Measurements from ENCODE around the gene MAP3K3. TPM values are rescaled to one million over a fixed set of nuclear protein-coding genes. Genes with fewer than 3 reads are reported as not detected.

Gene MAP3K3
- total and polyA plus RNA-seq, 2 donors = 40.5 to 40.9 TPM

- Histone ChIP-seq H3K4me3 (ENCODE audit: low read depth, low read length) (no peak overlapping the region), H3K36me3 (ENCODE audit: insufficient read depth) (no peaks in the 10 kb centered on the region), H3K27ac (ENCODE audit: low read depth) (no peak overlapping the region), H3K4me1 (ENCODE audit: insufficient read depth) (no peaks in the 10 kb centered on the region)
- WGBS = 98% methylated on average over 1 of the region's 1 CpG
- DNase-seq (ENCODE audit: extremely low spot score) = no peak
Measured at GRCh38 chr17:63682441-63682840, 60.2 kb downstream of the MAP3K3 start.

DNA sequence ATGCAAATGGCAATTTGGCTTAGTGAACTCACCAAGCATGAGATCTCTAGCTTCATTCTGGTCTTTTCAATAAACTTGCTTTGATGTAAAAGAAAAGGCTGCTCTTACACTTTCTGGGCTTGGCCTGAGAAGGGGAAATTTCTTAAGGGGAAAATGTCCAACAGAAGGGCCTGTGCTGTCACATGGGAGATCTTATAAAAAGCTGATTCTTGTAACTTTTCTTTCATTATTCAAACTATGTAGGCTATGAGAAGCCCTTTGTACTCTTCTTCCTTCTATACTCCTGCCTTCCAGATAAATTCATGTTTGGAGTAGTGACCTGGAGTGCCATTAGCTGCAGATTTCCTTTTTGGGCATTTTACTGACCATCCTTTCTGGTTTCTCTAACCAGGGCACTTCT, 60.8 kb downstream of the MAP3K3 start:
- Histone ChIP-seq H3K27ac (ENCODE audit: low read depth) (no peak overlapping the region), H3K4me3 (ENCODE audit: low read depth, low read length) (no peak overlapping the region), H3K4me1 (ENCODE audit: insufficient read depth) (no peaks in the 10 kb centered on the region), H3K36me3 (ENCODE audit: insufficient read depth) (no peaks in the 10 kb centered on the region)
- no peak for DNase-seq (ENCODE audit: extremely low spot score)

DNA sequence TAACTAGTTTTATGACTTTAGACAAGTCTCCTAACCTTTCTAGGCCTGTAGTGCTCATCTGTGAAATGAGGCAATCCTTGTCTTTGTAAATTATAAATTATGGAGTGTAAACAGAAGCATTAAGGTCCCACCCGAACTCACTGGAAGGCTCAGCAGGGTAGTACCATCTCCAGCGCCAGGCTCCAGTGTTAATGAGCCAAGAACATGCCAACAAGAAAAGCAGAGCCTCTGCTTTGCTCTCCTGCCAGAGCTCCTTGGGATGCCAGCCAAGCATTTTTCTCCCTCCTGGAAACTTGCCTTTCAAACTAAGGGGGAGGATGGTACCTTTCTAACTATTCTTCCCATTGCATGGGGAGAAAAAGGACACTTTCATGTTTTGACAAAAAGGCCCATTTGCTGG, 62.8 kb downstream of the MAP3K3 start:
- Histone ChIP-seq H3K36me3 (ENCODE audit: insufficient read depth) (no peaks in the 10 kb centered on the region), H3K4me1 (ENCODE audit: insufficient read depth) (no peaks in the 10 kb centered on the region)
- WGBS = 30% methylated on average over 2 of the region's 2 CpGs

DNA sequence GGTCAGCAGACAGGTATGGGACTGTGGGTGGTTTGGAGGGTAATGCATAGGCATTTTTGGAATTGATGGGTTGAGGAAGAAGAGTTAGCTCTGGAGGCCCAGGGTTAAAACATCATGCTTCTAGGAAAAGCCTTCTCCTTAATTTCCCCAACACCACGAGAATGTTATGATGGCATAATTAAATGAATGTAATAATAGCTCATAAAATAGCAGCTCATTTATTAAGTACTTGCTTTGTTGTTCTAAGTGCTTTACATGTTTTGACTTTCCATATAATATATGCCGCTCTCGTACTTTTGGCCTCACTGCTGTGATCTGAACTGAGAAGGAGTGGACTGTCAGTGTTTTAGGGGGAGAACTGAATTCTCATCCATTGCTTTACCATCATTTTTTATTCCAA, 63.4 kb downstream of the MAP3K3 start:
- no peak for DNase-seq (ENCODE audit: extremely low spot score)
- Histone ChIP-seq H3K27ac (ENCODE audit: low read depth) (no peak overlapping the region), H3K4me3 (ENCODE audit: low read depth, low read length) (no peak overlapping the region), H3K4me1 (ENCODE audit: insufficient read depth) (no peaks in the 10 kb centered on the region), H3K36me3 (ENCODE audit: insufficient read depth) (no peaks in the 10 kb centered on the region)
- 91% methylated on average over 3 of the region's 3 CpGs for WGBS

More for the DNA sequence above, 62.8 kb downstream of the MAP3K3 start:
- no peak for DNase-seq (ENCODE audit: extremely low spot score)
- H3K4me3 ChIP-seq (ENCODE audit: low read depth, low read length) = no peak overlapping the region
- no peak overlapping the region for H3K27ac ChIP-seq (ENCODE audit: low read depth)

DNA sequence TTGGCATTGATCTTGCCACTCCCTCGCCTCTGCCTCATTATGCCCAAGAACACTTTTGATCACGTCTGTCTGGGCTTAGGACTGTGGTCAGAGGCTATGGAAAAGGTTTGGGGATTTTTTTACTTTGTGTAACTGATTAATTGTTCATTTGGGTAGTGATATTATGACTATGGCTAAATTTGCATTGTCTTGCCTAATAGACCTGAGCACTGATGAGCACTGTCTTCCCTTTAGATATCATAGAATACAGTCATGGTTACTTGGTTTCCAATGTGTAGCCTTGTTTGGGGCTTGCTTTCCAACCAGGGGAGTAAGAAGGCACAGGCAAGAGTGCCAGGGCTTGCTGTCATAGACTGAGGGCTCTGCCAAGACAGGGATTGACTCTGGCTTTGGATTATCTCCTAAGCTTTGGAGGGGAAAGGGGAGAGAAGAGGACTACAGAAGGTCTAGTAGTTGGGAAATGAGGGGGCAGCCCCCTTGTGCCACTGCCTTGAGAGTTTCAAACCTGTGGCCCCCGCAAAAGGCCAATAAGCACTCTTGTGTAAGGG, 64.0 kb downstream of the MAP3K3 start:
- Histone ChIP-seq H3K4me3 (ENCODE audit: low read depth, low read length) (no peak overlapping the region), H3K36me3 (ENCODE audit: insufficient read depth) (no peaks in the 10 kb centered on the region), H3K4me1 (ENCODE audit: insufficient read depth) (no peaks in the 10 kb centered on the region), H3K27ac (ENCODE audit: low read depth) (no peak overlapping the region)
- no peak for DNase-seq (ENCODE audit: extremely low spot score)
- 91% methylated on average over 3 of the region's 3 CpGs for WGBS

DNA sequence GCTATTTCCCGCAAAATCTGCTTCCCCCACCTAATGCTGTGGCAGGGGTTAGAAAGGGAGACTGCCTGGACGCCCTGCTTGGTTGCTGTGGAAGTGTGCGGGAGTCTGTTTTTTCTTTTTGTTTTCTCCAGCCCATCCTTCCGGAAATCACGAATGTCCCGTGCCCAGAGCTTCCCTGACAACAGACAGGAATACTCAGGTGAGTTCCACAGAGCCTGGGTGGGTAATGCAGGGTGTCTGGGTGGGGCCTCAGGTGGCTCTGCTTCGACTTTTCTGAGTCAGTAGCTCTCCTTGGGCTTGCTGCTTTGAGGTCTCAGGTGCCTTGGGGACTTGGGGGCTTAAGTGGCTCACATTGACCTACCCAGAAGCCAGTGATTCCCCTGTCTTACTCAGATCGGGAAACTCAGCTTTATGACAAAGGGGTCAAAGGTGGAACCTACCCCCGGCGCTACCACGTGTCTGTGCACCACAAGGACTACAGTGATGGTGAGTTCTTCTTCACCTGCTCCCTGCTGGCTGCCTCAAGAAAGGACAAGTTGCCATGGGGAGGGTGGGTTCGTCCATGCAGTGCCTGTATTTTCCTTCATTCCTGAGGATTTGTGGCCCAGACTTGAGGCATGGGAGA, 66.3 kb downstream of the MAP3K3 start:
- H3K27ac ChIP-seq (ENCODE audit: low read depth) = no peak overlapping the region
- DNase-seq (ENCODE audit: extremely low spot score) = no peak
- H3K4me1 ChIP-seq (ENCODE audit: insufficient read depth) = no peaks in the 10 kb centered on the region
- H3K36me3 ChIP-seq (ENCODE audit: insufficient read depth) = no peaks in the 10 kb centered on the region
- H3K4me3 ChIP-seq (ENCODE audit: low read depth, low read length) = no peak overlapping the region
- WGBS = 82% methylated on average over 12 of the region's 12 CpGs

DNA sequence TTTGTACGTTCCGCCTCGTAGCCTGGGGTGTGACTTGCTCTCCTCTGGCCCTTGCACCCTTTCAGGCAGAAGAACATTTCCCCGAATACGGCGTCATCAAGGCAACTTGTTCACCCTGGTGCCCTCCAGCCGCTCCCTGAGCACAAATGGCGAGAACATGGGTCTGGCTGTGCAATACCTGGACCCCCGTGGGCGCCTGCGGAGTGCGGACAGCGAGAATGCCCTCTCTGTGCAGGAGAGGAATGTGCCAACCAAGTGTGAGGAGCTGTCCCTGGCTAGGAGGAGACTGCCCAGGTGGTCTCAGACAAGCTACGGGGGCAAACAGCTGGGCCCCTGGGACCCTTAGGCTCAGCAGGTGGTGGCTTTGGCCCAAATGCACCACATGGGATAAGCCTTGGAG, 67.3 kb downstream of the MAP3K3 start:
- H3K36me3 ChIP-seq (ENCODE audit: insufficient read depth) = no peaks in the 10 kb centered on the region
- 96% methylated on average over 14 of the region's 14 CpGs for WGBS
- H3K4me1 ChIP-seq (ENCODE audit: insufficient read depth) = no peaks in the 10 kb centered on the region
- no peak for DNase-seq (ENCODE audit: extremely low spot score)
- H3K27ac ChIP-seq (ENCODE audit: low read depth) = no peak overlapping the region
- H3K4me3 ChIP-seq (ENCODE audit: low read depth, low read length) = no peak overlapping the region

DNA sequence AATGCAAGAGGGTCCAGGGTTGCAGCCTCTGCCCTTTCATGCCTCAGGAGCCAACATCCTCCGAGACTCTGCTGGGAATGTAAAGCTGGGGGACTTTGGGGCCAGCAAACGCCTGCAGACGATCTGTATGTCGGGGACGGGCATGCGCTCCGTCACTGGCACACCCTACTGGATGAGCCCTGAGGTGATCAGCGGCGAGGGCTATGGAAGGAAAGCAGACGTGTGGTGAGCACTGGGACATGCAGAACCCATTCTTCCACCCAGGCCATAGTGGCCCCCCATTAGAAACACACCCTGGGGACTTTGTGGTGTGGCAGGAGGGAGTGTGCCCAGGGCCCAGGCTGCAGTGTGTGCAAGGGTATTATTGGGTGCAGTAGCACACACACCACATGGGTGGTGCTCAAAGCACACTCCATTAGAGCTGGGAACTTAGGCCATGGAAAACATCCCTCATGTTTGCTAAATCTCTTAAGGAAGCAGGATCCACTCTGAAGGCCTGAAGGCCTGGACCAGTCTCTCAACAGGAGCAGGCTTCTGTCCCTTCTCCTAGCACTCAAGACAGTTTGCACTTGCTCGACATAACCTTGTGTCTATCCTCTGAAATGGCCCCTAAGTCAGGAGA, 70.1 kb downstream of the MAP3K3 start:
- no peaks in the 10 kb centered on the region for H3K36me3 ChIP-seq (ENCODE audit: insufficient read depth)
- WGBS = 92% methylated on average over 11 of the region's 11 CpGs
- no peak overlapping the region for H3K4me3 ChIP-seq (ENCODE audit: low read depth, low read length)
- H3K4me1 ChIP-seq (ENCODE audit: insufficient read depth) = no peaks in the 10 kb centered on the region
- no peak overlapping the region for H3K27ac ChIP-seq (ENCODE audit: low read depth)
- no peak for DNase-seq (ENCODE audit: extremely low spot score)

DNA sequence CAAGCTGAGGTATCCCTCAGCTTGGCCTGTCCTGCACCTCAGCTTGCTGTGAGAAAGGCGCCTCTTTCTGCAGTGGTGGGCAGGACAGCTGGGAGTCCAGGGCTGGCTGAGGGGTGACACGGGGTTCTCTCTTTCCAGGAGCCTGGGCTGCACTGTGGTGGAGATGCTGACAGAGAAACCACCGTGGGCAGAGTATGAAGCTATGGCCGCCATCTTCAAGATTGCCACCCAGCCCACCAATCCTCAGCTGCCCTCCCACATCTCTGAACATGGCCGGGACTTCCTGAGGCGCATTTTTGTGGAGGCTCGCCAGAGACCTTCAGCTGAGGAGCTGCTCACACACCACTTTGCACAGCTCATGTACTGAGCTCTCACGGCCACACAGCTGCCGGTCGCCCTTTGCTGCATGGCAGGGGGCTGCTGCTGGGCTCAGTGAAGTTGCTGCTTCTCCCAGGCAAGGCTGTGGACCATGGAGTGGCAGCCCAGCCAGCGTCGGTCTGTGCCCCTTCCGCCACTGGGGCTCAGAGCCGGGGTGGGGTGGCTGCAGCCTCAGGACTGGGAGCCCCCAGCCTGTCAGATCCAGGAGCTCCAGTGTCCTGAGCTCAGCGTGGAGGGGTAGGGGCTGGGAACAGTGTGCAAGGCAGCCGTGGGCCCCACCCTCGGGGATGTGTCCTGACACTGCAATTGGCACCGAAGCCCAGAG, 71.3 kb downstream of the MAP3K3 start:
- WGBS = 88% methylated on average over 18 of the region's 18 CpGs
- Histone ChIP-seq H3K27ac (ENCODE audit: low read depth) (no peak overlapping the region), H3K4me3 (ENCODE audit: low read depth, low read length) (no peak overlapping the region), H3K4me1 (ENCODE audit: insufficient read depth) (no peaks in the 10 kb centered on the region), H3K36me3 (ENCODE audit: insufficient read depth) (no peaks in the 10 kb centered on the region)
- no peak for DNase-seq (ENCODE audit: extremely low spot score)

DNA sequence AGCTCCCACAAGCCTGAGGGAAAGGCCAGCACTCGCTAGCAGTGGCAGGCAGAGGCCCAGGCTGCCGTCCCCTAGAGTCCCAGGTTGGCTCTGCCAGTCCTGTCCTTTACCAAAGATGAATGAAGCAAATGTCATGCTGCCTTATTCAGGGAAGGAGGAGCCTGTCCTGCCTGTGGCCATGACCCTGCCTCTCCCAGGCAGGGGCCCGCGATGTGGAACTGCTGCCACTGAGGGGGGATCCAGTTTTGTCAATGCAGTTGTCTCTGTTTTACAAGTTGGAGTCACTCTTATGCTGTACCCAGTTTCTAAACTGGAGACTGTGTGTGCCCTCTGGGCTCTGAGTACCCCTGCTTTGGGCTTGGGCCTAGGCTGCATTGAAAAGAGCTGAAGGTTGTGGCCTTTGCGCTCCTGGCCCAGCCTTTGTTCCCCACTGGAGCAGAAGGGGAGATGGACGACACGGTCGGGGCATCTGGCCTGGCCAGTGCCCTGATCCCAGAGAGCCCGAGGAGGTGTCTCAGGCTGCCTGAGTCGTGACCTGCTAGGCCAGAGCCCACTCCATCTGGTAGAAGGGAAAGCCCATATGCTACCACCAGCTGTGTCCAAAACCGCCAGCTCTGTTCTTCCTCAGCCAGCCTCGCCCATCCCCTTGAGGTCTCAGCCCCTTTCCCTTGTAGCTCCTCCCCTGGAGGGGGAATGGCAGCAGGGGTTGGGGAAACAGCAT, 72.2 kb downstream of the MAP3K3 start:
- H3K27ac ChIP-seq (ENCODE audit: low read depth) = no peak overlapping the region
- no peak for DNase-seq (ENCODE audit: extremely low spot score)
- WGBS = 80% methylated on average over 12 of the region's 12 CpGs
- no peaks in the 10 kb centered on the region for H3K4me1 ChIP-seq (ENCODE audit: insufficient read depth)
- H3K36me3 ChIP-seq (ENCODE audit: insufficient read depth) = no peaks in the 10 kb centered on the region
- no peak overlapping the region for H3K4me3 ChIP-seq (ENCODE audit: low read depth, low read length)

- Histone ChIP-seq H3K36me3 (ENCODE audit: insufficient read depth) (no peaks in the 10 kb centered on the region), H3K4me3 (ENCODE audit: low read depth, low read length) (no peak overlapping the region), H3K27ac (ENCODE audit: low read depth) (no peak overlapping the region), H3K4me1 (ENCODE audit: insufficient read depth) (no peaks in the 10 kb centered on the region)
- 80% methylated on average over 15 of the region's 15 CpGs for WGBS
- DNase-seq (ENCODE audit: extremely low spot score) = no peak
Measured at GRCh38 chr17:63694950-63695773, 72.9 kb downstream of the MAP3K3 start.

GRCh38 chr17:63695889-63696288, 73.7 kb downstream of the MAP3K3 start:
- Histone ChIP-seq H3K36me3 (ENCODE audit: insufficient read depth) (no peaks in the 10 kb centered on the region), H3K4me1 (ENCODE audit: insufficient read depth) (peaks cover 3% of the 10 kb centered on the region), H3K27ac (ENCODE audit: low read depth) (no peak overlapping the region), H3K4me3 (ENCODE audit: low read depth, low read length) (no peak overlapping the region)
- WGBS = 82% methylated on average over 6 of the region's 6 CpGs
- no peak for DNase-seq (ENCODE audit: extremely low spot score)

- H3K4me1 ChIP-seq (ENCODE audit: insufficient read depth) = peaks cover 3% of the 10 kb centered on the region
- no peak overlapping the region for H3K27ac ChIP-seq (ENCODE audit: low read depth)
- no peak overlapping the region for H3K4me3 ChIP-seq (ENCODE audit: low read depth, low read length)
- H3K36me3 ChIP-seq (ENCODE audit: insufficient read depth) = no peaks in the 10 kb centered on the region
- WGBS = 69% methylated on average over 9 of the region's 9 CpGs
- DNase-seq (ENCODE audit: extremely low spot score) = no peak
Measured at GRCh38 chr17:63696381-63696961, 74.3 kb downstream of the MAP3K3 start.

Data from urinary bladder (tissue), 4 donors.